Upper lobe of left lung (tissue), 6 donors: Measurements from ENCODE around the gene DLK1. TPM values are rescaled to one million over a fixed set of nuclear protein-coding genes. Genes with fewer than 3 reads are reported as not detected.

Experiments used
- ATAC-seq, 2 donors: fragments of 200-7000 bp; cut with Tn5 transposase; one replicate each; pipeline ENCODE4 v1.9.1; 2022; ENCODE audit warnings: mild to moderate bottlenecking in 2 of 2, moderate library complexity in 2 of 2; ENCODE audit not compliant: low FRiP score in 2 of 2
- DNase-seq, 2 donors: peaks; one replicate each; pipeline ENCODE4 v3.0.0-alpha.2; 2019 to 2020
- H3K27ac ChIP-seq, 4 donors: fragments of 200-600 bp; sonication (generic); one replicate each; pipeline ENCODE4 v1.5.1; 2016 to 2019
- H3K27me3 ChIP-seq, 4 donors: fragments of 200-600 bp; sonication (generic); one replicate each; pipeline ENCODE4 v1.5.1; 2017 to 2019
- H3K36me3 ChIP-seq, 4 donors: fragments of 200-600 bp; sonication (generic); one replicate each; pipeline ENCODE4 v1.5.1; 2016 to 2019
- H3K4me1 ChIP-seq, 4 donors: fragments of 200-600 bp; sonication (generic); one replicate each; pipeline ENCODE4 v1.5.1; 2018 to 2019
- H3K4me3 ChIP-seq, 4 donors: fragments of 200-600 bp; sonication (generic); one replicate each; pipeline ENCODE4 v1.5.1; 2017 to 2019; ENCODE audit warnings: mild to moderate bottlenecking in 2 of 4, moderate library complexity in 1 of 4
- H3K9me3 ChIP-seq, 4 donors: fragments of 200-600 bp; sonication (generic); one replicate each; pipeline ENCODE4 v1.5.1; 2018 to 2019
- CTCF ChIP-seq, 6 experiments: fragments of 450-650 bp in 4 of 6; fragments of 200-600 bp in 2 of 6; sonication (generic) in 2 of 6; IDR thresholded peaks; one replicate each; pipeline ENCODE4 v1.5.1; 2016 to 2019; ENCODE audit warnings: antibody characterized with exemption in 6 of 6
- EP300 ChIP-seq, 4 donors: sonication (generic); formaldehyde crosslinking; IDR thresholded peaks; one replicate each; pipeline ENCODE4 v1.5.1; 2017; ENCODE audit warnings: antibody characterized with exemption in 4 of 4, control low read depth in 2 of 4
- POLR2A ChIP-seq, 4 donors: fragments of 450-650 bp; IDR thresholded peaks; one replicate each; pipeline ENCODE4 v1.5.1; 2016 to 2017; ENCODE audit warnings: antibody characterized with exemption in 4 of 4, mild to moderate bottlenecking in 2 of 4
- POLR2AphosphoS5 ChIP-seq, 2 donors: sonication (generic); formaldehyde crosslinking; IDR thresholded peaks; one replicate each; pipeline ENCODE4 v1.5.1; 2017; ENCODE audit warnings: antibody characterized with exemption in 2 of 2
- WGBS, 2 donors: methylation state at CpG; one replicate each; pipeline ENCODE4 v1.1.5; 2017 to 2018; 5-methylcytosine and 5-hydroxymethylcytosine counted together
- total RNA-seq, 6 donors: library from RNA; depleted of rRNA in 4 of 6; stranded (reverse); fragments of >200 nt in 4 of 6; gene quantifications; one replicate each; pipeline versions ENCODE4 v1.1.0 to v1.2.1, GENCODE V29; 2016 to 2021
- donor health status: DM: no; HTN: no; CAD: no; lungs with moderate emphysema.
- donor health status: DM: no; HTN: yes; CAD: no; lungs with severe emphysema.

DLK1 gene
- total RNA-seq, result 1 to 10 TPM in 2 of 6 donors, not detected in 4; 1.7 to 1.8 TPM

GRCh38 chr14:100726550-100727085 lies at the start of gene DLK1:
Gene DLK1 (plus strand): TSS chr14:100726892. CDS start chr14:100727069, 177 bp downstream.
- no peaks in the 10 kb centered on the region for H3K9me3 ChIP-seq
- WGBS, 2 donors, result 15% methylated on average over 9 of the region's 77 CpGs; no CpG with 5 or more reads in 1 of the 2 donors
- H3K36me3 ChIP-seq, result no peaks in the 10 kb centered on the region
- no peak within 1 kb of the TSS for H3K4me3 ChIP-seq
- ATAC-seq (no peak), DNase-seq (no peak)
- peaks cover 0 to 24% (median 14%) of the 10 kb centered on the region in 4 donors for H3K27me3 ChIP-seq
- TF ChIP-seq POLR2A (IDR thresholded peaks at IDR 0.05), result no peak
- no peak within 1 kb of the TSS for H3K27ac ChIP-seq
- peaks cover 0 to 3% (median 0%) of the 10 kb centered on the region in 4 donors for H3K4me1 ChIP-seq

- Histone ChIP-seq H3K27me3 (no peaks in the 10 kb centered on the region), H3K36me3 (no peaks in the 10 kb centered on the region), H3K4me1 (peaks cover 20 to 30% (median 25%) of the 10 kb centered on the region in 4 donors), H3K9me3 (no peaks in the 10 kb centered on the region), H3K4me3 (no peak overlapping the region), H3K27ac (peak overlapping the region; percentile 12 to 63 (median 58))
- no peak for TF ChIP-seq POLR2AphosphoS5 (IDR thresholded peaks at IDR 0.05)
- no peak for TF ChIP-seq POLR2A (IDR thresholded peaks at IDR 0.05)
- TF ChIP-seq CTCF (IDR thresholded peaks at IDR 0.05), result no peak
- no peak for TF ChIP-seq EP300 (IDR thresholded peaks at IDR 0.05)
- WGBS, 2 donors, result 44 to 51% methylated on average over 9 to 10 of the region's 10 CpGs
- ATAC-seq (peak in 1 of 2 donors; percentile 20), DNase-seq (no peak)
These were observed 49.5 kb upstream of the DLK1 start for GRCh38 chr14:100677152-100677551.

GRCh38 chr14:100677554-100678468 lies 48.9 kb upstream of the DLK1 start:
- DNase-seq, result no peak
- peaks cover 20 to 30% (median 25%) of the 10 kb centered on the region in 4 donors for H3K4me1 ChIP-seq

GRCh38 chr14:100678469-100678828 lies 48.2 kb upstream of the DLK1 start:
- DNase-seq, result no peak
- peaks cover 20 to 30% (median 25%) of the 10 kb centered on the region in 4 donors for H3K4me1 ChIP-seq
- peak in 1 of 2 donors; percentile 63 for ATAC-seq
- 54 to 64% methylated on average over 7 of the region's 7 CpGs for WGBS, 2 donors
- TF ChIP-seq EP300 (IDR thresholded peaks at IDR 0.05) (no peak), CTCF (IDR thresholded peaks at IDR 0.05) (no peak), POLR2AphosphoS5 (IDR thresholded peaks at IDR 0.05) (no peak), POLR2A (IDR thresholded peaks at IDR 0.05) (no peak)
- H3K36me3 ChIP-seq, result no peaks in the 10 kb centered on the region
- H3K27ac ChIP-seq, result peak overlapping the region in 3 of 4 donors; percentile 56 to 63 (median 60)
- no peak overlapping the region for H3K4me3 ChIP-seq
- no peaks in the 10 kb centered on the region for H3K27me3 ChIP-seq
- H3K9me3 ChIP-seq, result no peaks in the 10 kb centered on the region

More at GRCh38 chr14:100677554-100678468, 48.9 kb upstream of the DLK1 start:
- H3K36me3 ChIP-seq, result no peaks in the 10 kb centered on the region
- H3K27me3 ChIP-seq, result no peaks in the 10 kb centered on the region
- WGBS, 2 donors, result 51 to 61% methylated on average over 5 to 23 of the region's 29 CpGs
- ATAC-seq, result peak; percentile 17 to 72
- H3K4me3 ChIP-seq, result no peak overlapping the region
- peak overlapping the region; percentile 12 to 63 (median 58) for H3K27ac ChIP-seq
- no peak for TF ChIP-seq EP300 (IDR thresholded peaks at IDR 0.05)
- TF ChIP-seq POLR2AphosphoS5 (IDR thresholded peaks at IDR 0.05), result peak in 1 of 2 donors; percentile 5
- H3K9me3 ChIP-seq, result no peaks in the 10 kb centered on the region

GRCh38 chr14:100679153-100679552 lies 47.5 kb upstream of the DLK1 start:
- 89 to 95% methylated on average over 4 to 6 of the region's 6 CpGs for WGBS, 2 donors
- Histone ChIP-seq H3K27ac (no peak overlapping the region), H3K27me3 (no peaks in the 10 kb centered on the region), H3K36me3 (no peaks in the 10 kb centered on the region), H3K4me3 (no peak overlapping the region), H3K9me3 (no peaks in the 10 kb centered on the region), H3K4me1 (peaks cover 20 to 30% (median 25%) of the 10 kb centered on the region in 4 donors)
- TF ChIP-seq CTCF (IDR thresholded peaks at IDR 0.05), result no peak
- TF ChIP-seq POLR2AphosphoS5 (IDR thresholded peaks at IDR 0.05), result no peak
- TF ChIP-seq EP300 (IDR thresholded peaks at IDR 0.05), result no peak
- no peak for TF ChIP-seq POLR2A (IDR thresholded peaks at IDR 0.05)
- DNase-seq (no peak), ATAC-seq (no peak)
